Measurements from ENCODE around the gene FGD5.

FGD5 gene

DNA sequence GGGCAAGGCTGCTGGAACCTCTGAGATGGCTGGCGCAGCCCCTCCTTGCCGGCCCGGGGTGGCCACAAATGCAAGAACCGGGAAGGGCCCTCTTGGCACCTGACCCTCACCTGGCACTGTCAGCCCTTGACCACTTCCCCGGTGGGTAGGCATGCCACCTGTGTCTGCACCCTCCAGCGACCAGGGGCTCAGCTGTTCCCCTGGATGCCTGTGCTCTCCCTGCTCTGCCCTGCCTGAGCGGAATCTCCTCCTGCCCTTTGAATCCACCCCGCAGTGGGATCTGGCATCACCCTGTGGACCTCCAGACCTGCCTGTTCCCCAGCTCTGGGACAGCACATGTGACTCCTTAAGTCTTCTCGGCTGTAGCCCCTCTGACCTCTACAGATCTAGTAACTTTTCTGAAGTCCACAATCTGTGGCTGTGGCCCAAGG, 26.1 kb upstream of the FGD5 start:
- DNase-seq (ENCODE audit: low read depth) = no peak
- no peak overlapping the region for H3K4me3 ChIP-seq (ENCODE audit: low read depth, low read length)
- TF ChIP-seq, protein P1, sequence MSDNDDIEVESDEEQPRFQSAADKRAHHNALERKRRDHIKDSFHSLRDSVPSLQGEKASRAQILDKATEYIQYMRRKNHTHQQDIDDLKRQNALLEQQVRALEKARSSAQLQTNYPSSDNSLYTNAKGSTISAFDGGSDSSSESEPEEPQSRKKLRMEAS (IDR thresholded peaks at IDR 0.05; ENCODE audit: low read depth, low read length) = no peak
- TF ChIP-seq POLR2A (IDR thresholded peaks at IDR 0.05; ENCODE audit: extremely low read depth, insufficient read length) (no peak), MYC (IDR thresholded peaks at IDR 0.05; ENCODE audit: low read depth, low read length) (no peak)
- TF ChIP-seq, protein P2, sequence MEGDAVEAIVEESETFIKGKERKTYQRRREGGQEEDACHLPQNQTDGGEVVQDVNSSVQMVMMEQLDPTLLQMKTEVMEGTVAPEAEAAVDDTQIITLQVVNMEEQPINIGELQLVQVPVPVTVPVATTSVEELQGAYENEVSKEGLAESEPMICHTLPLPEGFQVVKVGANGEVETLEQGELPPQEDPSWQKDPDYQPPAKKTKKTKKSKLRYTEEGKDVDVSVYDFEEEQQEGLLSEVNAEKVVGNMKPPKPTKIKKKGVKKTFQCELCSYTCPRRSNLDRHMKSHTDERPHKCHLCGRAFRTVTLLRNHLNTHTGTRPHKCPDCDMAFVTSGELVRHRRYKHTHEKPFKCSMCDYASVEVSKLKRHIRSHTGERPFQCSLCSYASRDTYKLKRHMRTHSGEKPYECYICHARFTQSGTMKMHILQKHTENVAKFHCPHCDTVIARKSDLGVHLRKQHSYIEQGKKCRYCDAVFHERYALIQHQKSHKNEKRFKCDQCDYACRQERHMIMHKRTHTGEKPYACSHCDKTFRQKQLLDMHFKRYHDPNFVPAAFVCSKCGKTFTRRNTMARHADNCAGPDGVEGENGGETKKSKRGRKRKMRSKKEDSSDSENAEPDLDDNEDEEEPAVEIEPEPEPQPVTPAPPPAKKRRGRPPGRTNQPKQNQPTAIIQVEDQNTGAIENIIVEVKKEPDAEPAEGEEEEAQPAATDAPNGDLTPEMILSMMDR (IDR thresholded peaks at IDR 0.05; ENCODE audit: low read depth, low read length) = no peak

- TF ChIP-seq, protein P2 (IDR thresholded peaks at IDR 0.05; ENCODE audit: low read depth, low read length) = no peak
- no peak for TF ChIP-seq POLR2A (IDR thresholded peaks at IDR 0.05; ENCODE audit: extremely low read depth, insufficient read length)
- TF ChIP-seq MYC (IDR thresholded peaks at IDR 0.05; ENCODE audit: low read depth, low read length) = no peak
- no peak overlapping the region for H3K4me3 ChIP-seq (ENCODE audit: low read depth, low read length)
- no peak for DNase-seq (ENCODE audit: low read depth)
Measured at GRCh38 chr3:14793126-14793857, 25.5 kb upstream of the FGD5 start.

DNA sequence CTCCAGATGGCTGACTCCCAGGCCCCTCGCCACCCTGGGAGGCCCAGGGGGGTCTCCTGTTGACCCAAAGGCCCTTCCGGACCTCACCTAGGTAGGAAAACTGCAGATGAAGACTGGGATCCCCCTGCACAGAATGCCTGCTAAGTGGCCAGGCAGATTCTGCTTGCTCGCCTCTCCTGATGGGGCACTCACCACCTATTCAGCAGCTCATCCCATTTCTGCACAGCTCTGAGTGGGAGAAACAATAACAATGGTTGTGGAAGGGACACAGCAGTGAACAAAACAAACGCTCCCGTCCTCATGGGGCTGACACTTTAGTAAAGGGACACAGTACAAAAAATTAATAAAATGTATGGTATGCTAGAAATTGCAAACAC, 24.9 kb upstream of the FGD5 start:
- no peak overlapping the region for H3K4me3 ChIP-seq (ENCODE audit: low read depth, low read length)
- DNase-seq (ENCODE audit: low read depth) = no peak
- no peak for TF ChIP-seq MYC (IDR thresholded peaks at IDR 0.05; ENCODE audit: low read depth, low read length)
- TF ChIP-seq POLR2A (IDR thresholded peaks at IDR 0.05; ENCODE audit: extremely low read depth, insufficient read length) = no peak
- TF ChIP-seq, protein P1 (IDR thresholded peaks at IDR 0.05; ENCODE audit: low read depth, low read length) = no peak
- TF ChIP-seq, protein P2 (IDR thresholded peaks at IDR 0.05; ENCODE audit: low read depth, low read length) = no peak

GRCh38 chr3:14794435-14794834, 24.3 kb upstream of the FGD5 start:
- no peak for DNase-seq (ENCODE audit: low read depth)

DNA sequence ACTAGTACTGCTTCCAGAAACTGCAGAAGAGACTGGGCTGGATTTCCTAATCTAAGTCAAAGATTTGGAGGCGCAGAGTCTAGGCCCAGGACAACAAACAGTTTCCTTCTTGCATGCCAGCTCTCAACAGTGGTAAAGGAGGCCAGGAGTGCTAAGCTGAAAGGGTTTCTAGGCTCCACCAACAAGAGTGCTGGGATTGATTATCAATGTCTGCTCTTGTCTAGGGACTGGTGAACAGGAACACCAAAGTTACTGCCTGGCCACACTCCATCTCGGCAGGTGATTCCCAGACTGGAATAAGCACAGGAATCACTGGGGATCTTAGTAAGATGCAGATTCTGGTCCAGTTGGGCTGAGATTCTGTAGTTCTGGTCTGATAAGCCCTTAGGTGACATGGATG, 22.8 kb upstream of the FGD5 start:
- no peak for DNase-seq (ENCODE audit: low read depth)
- TF ChIP-seq, protein P1 (IDR thresholded peaks at IDR 0.05; ENCODE audit: low read depth, low read length) = no peak
- TF ChIP-seq, protein P2 (IDR thresholded peaks at IDR 0.05; ENCODE audit: low read depth, low read length) = no peak
- no peak for TF ChIP-seq POLR2A (IDR thresholded peaks at IDR 0.05; ENCODE audit: extremely low read depth, insufficient read length)
- H3K4me3 ChIP-seq (ENCODE audit: low read depth, low read length) = no peak overlapping the region

More at GRCh38 chr3:14794435-14794834, 24.3 kb upstream of the FGD5 start:
- TF ChIP-seq MYC (IDR thresholded peaks at IDR 0.05; ENCODE audit: low read depth, low read length) (no peak), POLR2A (IDR thresholded peaks at IDR 0.05; ENCODE audit: extremely low read depth, insufficient read length) (no peak)
- TF ChIP-seq, protein P2 (IDR thresholded peaks at IDR 0.05; ENCODE audit: low read depth, low read length) = no peak
- TF ChIP-seq, protein P1 (IDR thresholded peaks at IDR 0.05; ENCODE audit: low read depth, low read length) = no peak
- H3K4me3 ChIP-seq (ENCODE audit: low read depth, low read length) = no peak overlapping the region
